HG03439 (cell line): ENCODE results near the gene FBLIM1.
A peak's percentile ranks its signal among the peaks of the same experiment; 100 is the strongest.
"Not testable (repeated sequence)": the region's sequence is repeated elsewhere in the genome, so short reads cannot be mapped to it uniquely, and the experiment has no call there.

Source experiments
- ATAC-seq: cut with Tn5 transposase; IDR thresholded peaks from one replicate; pipeline ENCODE4 v1.9.1; 2021; ENCODE audit warnings: mild to moderate bottlenecking, moderate library complexity; ENCODE audit not compliant: unreplicated experiment

The FBLIM1 gene

GRCh38 chr1:15803380-15803779 is 44.8 kb downstream of the FBLIM1 start:
- ATAC-seq: no peak

GRCh38 chr1:15804060-15804459 is 45.5 kb downstream of the FBLIM1 start:
- no peak for ATAC-seq

- ATAC-seq: no peak
Observed at GRCh38 chr1:15807121-15807520, 48.5 kb downstream of the FBLIM1 start.

GRCh38 chr1:15807549-15807948 is 49.0 kb downstream of the FBLIM1 start, which contains the start of gene UQCRHL:
TSS of gene UQCRHL (minus strand) at chr1:15807649. CDS start at chr1:15807649, 0 bp downstream.
- not testable (repeated sequence) for ATAC-seq

GRCh38 chr1:15808955-15809354 is 50.4 kb downstream of the FBLIM1 start:
- no peak for ATAC-seq

- no peak for ATAC-seq
Observed at GRCh38 chr1:15810073-15810472, 51.5 kb downstream of the FBLIM1 start.

- ATAC-seq: no peak
Observed at GRCh38 chr1:15816674-15817073, 58.1 kb downstream of the FBLIM1 start.

GRCh38 chr1:15820478-15820877 is 61.9 kb downstream of the FBLIM1 start:
- ATAC-seq: no peak

- no peak for ATAC-seq
Observed at GRCh38 chr1:15825800-15826199, 67.2 kb downstream of the FBLIM1 start.

GRCh38 chr1:15826810-15827507 is 68.4 kb downstream of the FBLIM1 start:
- ATAC-seq: no peak

- not testable (repeated sequence) for ATAC-seq
Observed at GRCh38 chr1:15827567-15827966, 69.0 kb downstream of the FBLIM1 start.

- ATAC-seq: not testable (repeated sequence)
Observed at GRCh38 chr1:15828931-15829330, 70.3 kb downstream of the FBLIM1 start.

GRCh38 chr1:15830258-15830657 is 71.7 kb downstream of the FBLIM1 start:
- no peak for ATAC-seq

GRCh38 chr1:15833069-15833679 is 74.6 kb downstream of the FBLIM1 start:
- no peak for ATAC-seq

- ATAC-seq: no peak
Observed at GRCh38 chr1:15833842-15834405, 75.3 kb downstream of the FBLIM1 start.

- ATAC-seq: peak; percentile 43
Observed at GRCh38 chr1:15834406-15835204, 76.0 kb downstream of the FBLIM1 start.

- ATAC-seq: peak; percentile 3
Observed at GRCh38 chr1:15835205-15835740, 76.7 kb downstream of the FBLIM1 start.

- ATAC-seq: peak; percentile 47
Observed at GRCh38 chr1:15835741-15836510, 77.3 kb downstream of the FBLIM1 start.
